Kidney (tissue), 14 donors: ENCODE measurements around the gene ATP5F1D. TPM values are rescaled to one million over a fixed set of nuclear protein-coding genes. Genes with fewer than 3 reads are reported as not detected.

Experiments
- DNase-seq, 5 donors: peaks; one replicate each; pipeline ENCODE4 v3.0.0-alpha.2; 2013 to 2020
- FAIRE-seq: peaks from 2 replicates; lab custom pipeline; 2012; peaks lifted over from hg19 to GRCh38; lab: Jason Lieb, UNC
- H3K27ac ChIP-seq, 2 donors: one replicate each; pipeline ENCODE4 v1.7.0; 2013; ENCODE audit warnings: low read depth in 2 of 2, low read length in 2 of 2, inconsistent platforms in 1 of 2
- H3K27me3 ChIP-seq: one replicate; pipeline ENCODE4 v1.7.1; 2013; ENCODE audit warnings: low read length, inconsistent platforms; ENCODE audit not compliant: control insufficient read depth, insufficient read depth
- H3K36me3 ChIP-seq, 3 donors: one replicate each; pipeline versions ENCODE4 v1.7.0 to v1.7.1; 2013; ENCODE audit warnings: low read length in 3 of 3, control low read depth in 1 of 3, inconsistent platforms in 1 of 3; ENCODE audit not compliant: insufficient read depth in 3 of 3, control insufficient read depth in 2 of 3
- H3K4me1 ChIP-seq, 3 donors: one replicate each; pipeline versions ENCODE4 v1.7.0 to v1.7.1; 2013; ENCODE audit warnings: low read length in 3 of 3, inconsistent platforms in 1 of 3, low read depth in 1 of 3; ENCODE audit not compliant: control insufficient read depth in 2 of 3, insufficient read depth in 2 of 3
- H3K4me3 ChIP-seq, 3 donors: one replicate each; pipeline versions ENCODE4 v1.7.0 to v1.8.1; 2013; ENCODE audit warnings: low read length in 3 of 3, control low read depth in 1 of 3, inconsistent platforms in 1 of 3
- H3K9ac ChIP-seq, 3 donors: one replicate each; pipeline versions ENCODE4 v1.7.0 to v1.7.1; 2013; ENCODE audit warnings: low read length in 3 of 3, control low read depth in 1 of 3, inconsistent platforms in 1 of 3
- H3K9me3 ChIP-seq, 3 donors: one replicate each; pipeline versions ENCODE4 v1.7.0 to v1.7.1; 2013; ENCODE audit warnings: low read length in 3 of 3, control low read depth in 1 of 3, inconsistent platforms in 1 of 3; ENCODE audit not compliant: control insufficient read depth in 2 of 3, insufficient read depth in 1 of 3
- intact Hi-C: fragments of 100-400 bp; cut with DNase I; formaldehyde crosslinking; loops from one replicate; pipeline ENCODE4 v1.11.1; 2022
- polyA plus RNA-seq: library from polyadenylated mRNA; stranded (reverse); fragments of 350-450 nt; fragmentation: Illumina TruSeq; extraction: RNeasy Lipid Tissue Mini Kit (QIAGEN cat#74804); gene quantifications from one replicate; pipeline ENCODE4 v1.2.3, GENCODE V29; 2014; ENCODE audit warnings: low read depth, low replicate concordance; ENCODE audit not compliant: insufficient read depth
- total RNA-seq: library from RNA; stranded (reverse); fragmentation: NEBNext Ultra II Directional; extraction: Animal tissue kit (Norgen Biotek cat#: 25700); gene quantifications from one replicate; pipeline ENCODE4 v1.2.1, GENCODE V29; 2021
- TF ChIP-seq, protein P1 (sequence below): IDR thresholded peaks from 3 replicates; pipeline ENCODE4 v1.5.1; 2012; ENCODE audit warnings: mild to moderate bottlenecking, moderate library complexity, borderline replicate concordance; ENCODE audit not compliant: insufficient read depth; ENCODE audit errors: extremely low read depth
- donor health status: control.
- donor health status: control.
- donor health status: control.
- donor health status: control.
- donor health status: control.
- donor health status: DM: yes; HTN: yes; CAD: no.
- donor health status: Normal renal cell carcinoma (clear cell type).

Gene ATP5F1D
- total and polyA plus RNA-seq, 2 donors from 2014 or later = 183 to 641 TPM

DNA sequence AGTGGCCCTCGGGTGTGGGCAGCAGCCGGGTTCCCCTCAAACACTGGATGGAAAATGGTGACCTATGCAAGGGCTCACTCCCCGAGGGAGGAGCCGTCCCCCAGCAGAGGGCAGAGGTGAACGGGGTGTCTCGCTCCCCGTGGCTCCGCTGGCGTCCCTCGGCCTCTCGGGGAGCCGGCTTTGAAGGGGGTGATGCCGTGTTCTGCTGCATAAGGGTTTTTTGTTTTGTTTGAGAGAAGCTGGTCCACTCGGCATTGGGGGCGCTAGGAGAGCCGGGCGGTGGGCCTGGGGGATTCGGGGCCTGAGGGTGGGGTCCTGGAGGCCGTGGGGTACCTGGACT is 48.1 kb downstream of the ATP5F1D start:
- H3K27ac ChIP-seq = no peak overlapping the region
- DNase-seq (peak in 1 of 5 donors; percentile 49), FAIRE-seq (no peak)
- no peaks in the 10 kb centered on the region for H3K4me1 ChIP-seq
- TF ChIP-seq, protein P1, sequence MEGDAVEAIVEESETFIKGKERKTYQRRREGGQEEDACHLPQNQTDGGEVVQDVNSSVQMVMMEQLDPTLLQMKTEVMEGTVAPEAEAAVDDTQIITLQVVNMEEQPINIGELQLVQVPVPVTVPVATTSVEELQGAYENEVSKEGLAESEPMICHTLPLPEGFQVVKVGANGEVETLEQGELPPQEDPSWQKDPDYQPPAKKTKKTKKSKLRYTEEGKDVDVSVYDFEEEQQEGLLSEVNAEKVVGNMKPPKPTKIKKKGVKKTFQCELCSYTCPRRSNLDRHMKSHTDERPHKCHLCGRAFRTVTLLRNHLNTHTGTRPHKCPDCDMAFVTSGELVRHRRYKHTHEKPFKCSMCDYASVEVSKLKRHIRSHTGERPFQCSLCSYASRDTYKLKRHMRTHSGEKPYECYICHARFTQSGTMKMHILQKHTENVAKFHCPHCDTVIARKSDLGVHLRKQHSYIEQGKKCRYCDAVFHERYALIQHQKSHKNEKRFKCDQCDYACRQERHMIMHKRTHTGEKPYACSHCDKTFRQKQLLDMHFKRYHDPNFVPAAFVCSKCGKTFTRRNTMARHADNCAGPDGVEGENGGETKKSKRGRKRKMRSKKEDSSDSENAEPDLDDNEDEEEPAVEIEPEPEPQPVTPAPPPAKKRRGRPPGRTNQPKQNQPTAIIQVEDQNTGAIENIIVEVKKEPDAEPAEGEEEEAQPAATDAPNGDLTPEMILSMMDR = no peak
- no peak overlapping the region for H3K4me3 ChIP-seq
- no peaks in the 10 kb centered on the region for H3K36me3 ChIP-seq
- intact Hi-C loops = no loop called here
- H3K9ac ChIP-seq = no peak overlapping the region
- no peaks in the 10 kb centered on the region for H3K9me3 ChIP-seq
- H3K27me3 ChIP-seq = no peaks in the 10 kb centered on the region

DNA sequence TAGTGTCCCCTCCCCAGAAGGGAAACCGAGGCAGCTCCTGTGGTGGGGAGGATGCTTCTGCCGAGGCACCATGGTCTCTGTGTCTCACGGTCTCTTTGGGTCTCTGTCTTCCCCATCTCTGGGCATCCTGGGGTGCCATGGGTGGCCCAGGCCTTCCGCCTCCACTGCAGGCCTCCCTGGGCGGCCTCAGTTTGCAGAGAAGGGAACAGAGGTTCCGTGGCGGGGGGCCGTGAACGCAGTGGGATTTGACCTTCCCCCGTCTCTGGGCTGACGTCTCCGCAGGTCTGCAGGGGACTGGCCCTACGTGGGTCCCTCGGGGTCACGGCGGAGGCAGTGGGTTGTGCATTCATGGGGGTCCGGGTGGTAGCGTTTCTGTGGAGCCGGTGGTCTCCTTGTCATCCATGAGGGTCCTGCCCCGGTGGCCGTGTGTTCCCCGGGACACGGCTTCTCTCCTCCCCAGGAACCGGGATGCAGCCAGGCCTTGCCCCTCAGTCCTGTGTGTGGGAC is 48.7 kb downstream of the ATP5F1D start:
- peak in 1 of 5 donors; percentile 66 for DNase-seq
- intact Hi-C loops = no loop called here
- no peaks in the 10 kb centered on the region for H3K27me3 ChIP-seq

DNA sequence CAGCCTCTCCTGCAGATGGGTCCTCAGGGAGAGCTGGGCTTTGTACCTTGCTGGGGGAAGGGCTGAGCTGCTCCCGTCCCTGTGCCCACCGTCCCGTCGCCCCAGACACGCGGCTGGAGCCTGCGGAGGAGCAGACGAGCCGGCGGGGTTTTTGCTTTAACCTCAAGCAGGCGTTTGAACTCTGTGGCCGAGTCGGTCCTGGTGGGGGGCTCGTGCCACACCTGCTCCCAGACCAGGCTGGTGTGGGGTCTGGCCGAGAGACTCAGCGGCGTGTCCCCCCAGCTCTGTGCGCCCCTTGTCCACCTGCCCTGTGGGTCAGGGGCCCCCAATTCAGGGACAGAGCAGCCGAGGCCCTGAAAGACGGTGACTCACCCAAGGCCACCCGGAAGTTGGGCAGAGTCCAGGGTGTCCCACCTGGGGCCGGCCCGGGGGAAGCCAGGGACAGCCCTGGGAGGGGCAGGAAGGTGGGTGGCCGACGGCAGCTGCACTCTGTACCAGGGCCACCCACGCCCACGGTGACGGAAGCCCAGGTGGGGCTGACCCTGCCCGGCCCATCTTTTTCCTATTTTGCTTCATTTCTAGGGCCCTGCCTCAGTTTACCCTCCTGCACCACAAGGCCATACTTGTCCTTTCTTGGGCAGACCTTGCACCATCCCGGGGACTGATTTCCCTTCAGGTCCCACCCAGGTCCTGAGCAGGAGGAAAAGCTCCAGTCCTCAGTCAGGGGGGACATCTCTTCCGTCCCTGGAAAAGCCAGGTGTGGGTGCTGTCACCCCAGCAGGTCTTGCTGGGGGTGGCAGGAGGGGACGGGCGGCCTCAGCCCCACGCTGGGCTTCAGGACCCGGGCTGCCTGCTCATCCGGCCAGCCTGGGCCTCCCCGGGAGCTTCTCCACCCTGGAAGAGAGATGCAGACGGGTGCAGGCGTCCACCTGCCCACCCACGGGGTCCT is 49.4 kb downstream of the ATP5F1D start:
- Histone ChIP-seq H3K9ac (no peak overlapping the region), H3K27ac (no peak overlapping the region), H3K9me3 (no peaks in the 10 kb centered on the region), H3K4me1 (peaks cover 0 to 3% (median 0%) of the 10 kb centered on the region in 3 donors), H3K36me3 (no peaks in the 10 kb centered on the region), H3K4me3 (no peak overlapping the region), H3K27me3 (no peaks in the 10 kb centered on the region)
- intact Hi-C loops = no loop called here
- TF ChIP-seq, protein P1 = no peak
- peak in 1 of 5 donors; percentile 75 for DNase-seq
- FAIRE-seq = no peak

More for the DNA sequence above, 48.7 kb downstream of the ATP5F1D start:
- Histone ChIP-seq H3K36me3 (no peaks in the 10 kb centered on the region), H3K4me1 (peaks cover 0 to under 1% (median 0%) of the 10 kb centered on the region in 3 donors), H3K9ac (no peak overlapping the region), H3K27ac (no peak overlapping the region), H3K4me3 (no peak overlapping the region), H3K9me3 (no peaks in the 10 kb centered on the region)
- TF ChIP-seq, protein P1 = no peak
- FAIRE-seq = no peak
